Stimulated activated CD4-positive, alpha-beta T cell treated with anti-CD3 and anti-CD28 coated beads, Interleukin-2, amount 100 ng/mL, for 4 hours (primary cell): ENCODE measurements around the gene CIDEA.

Source experiments
- DNase-seq: peaks from one replicate; pipeline ENCODE4 v3.0.0-alpha.2; 2020; ENCODE audit warnings: low read depth

The CIDEA gene

GRCh38 chr18:12301263-12302005 is 47.3 kb downstream of the CIDEA start:
- DNase-seq = no peak

GRCh38 chr18:12302391-12303147 is 48.4 kb downstream of the CIDEA start:
- DNase-seq = no peak

- no peak for DNase-seq
Observed at GRCh38 chr18:12304351-12305210, 50.4 kb downstream of the CIDEA start.

GRCh38 chr18:12305211-12305610 is 51.0 kb downstream of the CIDEA start:
- no peak for DNase-seq

GRCh38 chr18:12305930-12306629 is 51.9 kb downstream of the CIDEA start:
- DNase-seq = no peak

GRCh38 chr18:12306752-12307700 is 52.9 kb downstream of the CIDEA start:
- no peak for DNase-seq

GRCh38 chr18:12307701-12308385 is 53.7 kb downstream of the CIDEA start, which contains the start of gene TUBB6:
TSS of gene TUBB6 (plus strand) at chr18:12308241. CDS start at chr18:12308293, 52 bp downstream.
- no peak for DNase-seq

- no peak for DNase-seq
Observed at GRCh38 chr18:12308386-12309100, 54.4 kb downstream of the CIDEA start.

- no peak for DNase-seq
Observed at GRCh38 chr18:12309683-12310198, 55.6 kb downstream of the CIDEA start.

- no peak for DNase-seq
Observed at GRCh38 chr18:12310762-12311161, 56.6 kb downstream of the CIDEA start.

- DNase-seq = no peak
Observed at GRCh38 chr18:12312976-12313375, 58.8 kb downstream of the CIDEA start.

- no peak for DNase-seq
Observed at GRCh38 chr18:12313530-12314245, 59.5 kb downstream of the CIDEA start.

- no peak for DNase-seq
Observed at GRCh38 chr18:12314591-12315305, 60.6 kb downstream of the CIDEA start.

GRCh38 chr18:12315490-12315889 is 61.3 kb downstream of the CIDEA start:
- no peak for DNase-seq

- DNase-seq = no peak
Observed at GRCh38 chr18:12315911-12316310, 61.8 kb downstream of the CIDEA start.

- no peak for DNase-seq
Observed at GRCh38 chr18:12317664-12318333, 63.6 kb downstream of the CIDEA start.

GRCh38 chr18:12318334-12318697 is 64.2 kb downstream of the CIDEA start:
- DNase-seq = no peak
